SK-MEL-5 (cell line): Measurements from ENCODE around the gene MCM9. TPM values are rescaled to one million over a fixed set of nuclear protein-coding genes. Genes with fewer than 3 reads are reported as not detected.

Source experiments
- DNase-seq: peaks from one replicate; pipeline ENCODE4 v3.0.0-alpha.2; 2016; ENCODE audit warnings: low read depth, low spot score
- in situ Hi-C: cut with HindIII; loops from 2 replicates; pipeline ENCODE4 v1.10.0; 2016; ENCODE audit warnings: low sequenced_read_pairs, high pct_unique_total_duplicates, low pct_unique_long_range_greater_than_20kb
- total RNA-seq: library from RNA; depleted of rRNA; stranded (reverse); fragments of >200 nt; shearing (Covaris generic); gene quantifications from 2 replicates; pipeline ENCODE4 v1.2.3, GENCODE V29; 2014

The MCM9 gene
- total RNA-seq, 1 experiment from 2014 or later: 15.8 TPM

GRCh38 chr6:118902726-118903125, 32.2 kb downstream of the MCM9 start:
- no peak for DNase-seq
- in situ Hi-C loops: no loop called here

GRCh38 chr6:118899948-118900347, 35.0 kb downstream of the MCM9 start:
- DNase-seq: no peak
- in situ Hi-C loops: no loop called here

DNA sequence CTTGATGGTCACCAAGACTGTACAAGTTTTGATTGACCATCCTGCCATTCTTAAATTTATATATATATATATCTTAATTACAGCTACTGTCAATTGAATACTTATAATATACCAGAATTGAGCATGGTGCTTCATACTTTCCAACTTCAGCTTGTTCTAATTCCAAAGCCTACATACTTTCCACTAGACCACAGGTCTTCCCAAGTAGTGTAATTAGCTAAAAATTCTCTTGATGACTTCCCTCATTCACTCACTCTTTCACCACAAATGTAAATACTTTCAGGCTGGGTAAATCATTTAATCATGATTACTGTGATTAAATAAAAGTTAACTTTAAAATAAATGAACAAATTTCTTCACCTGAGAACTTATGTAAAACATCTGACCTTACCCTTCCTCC, 37.6 kb downstream of the MCM9 start:
- in situ Hi-C loops: no loop called here
- DNase-seq: no peak

DNA sequence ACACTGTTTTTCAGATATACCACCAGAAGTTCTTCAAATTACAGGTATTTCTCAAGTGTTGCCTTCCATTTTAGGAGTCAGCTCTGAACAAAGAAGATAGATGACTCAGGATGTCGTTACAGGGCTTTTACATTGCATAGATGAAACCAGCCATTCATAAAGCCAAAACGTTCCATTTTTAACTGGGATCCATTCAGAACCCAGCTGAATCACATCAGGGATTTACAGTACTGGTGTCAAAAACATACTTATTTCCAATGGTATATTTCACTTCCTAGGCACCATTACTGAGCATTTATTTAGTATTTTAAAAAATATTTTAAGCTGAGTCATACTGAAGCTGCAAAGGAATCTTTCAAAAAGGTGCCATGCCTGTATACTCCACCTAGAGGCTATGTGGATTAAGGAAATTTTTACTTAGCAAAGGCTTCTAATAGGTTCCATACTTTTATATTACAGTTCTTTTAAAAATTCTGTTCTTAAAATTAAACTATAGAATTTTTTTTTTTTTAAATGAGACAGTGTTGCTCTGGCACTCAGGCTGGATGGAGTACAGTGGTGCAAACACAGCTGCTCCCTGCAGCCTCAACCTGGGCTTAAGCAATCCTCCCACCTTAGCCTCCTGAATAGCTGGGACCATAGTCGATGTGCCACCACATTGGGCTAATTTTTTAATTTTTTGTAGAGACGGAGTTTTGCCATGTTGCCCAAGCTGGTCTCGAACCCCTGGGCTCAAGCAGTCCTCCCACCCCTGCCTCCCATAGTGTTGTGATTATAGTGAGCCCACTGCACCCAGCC, 38.4 kb downstream of the MCM9 start:
- DNase-seq: peak; percentile 71
- in situ Hi-C loops: no loop called here

- DNase-seq: no peak
- in situ Hi-C loops: no loop called here
Measured at GRCh38 chr6:118895859-118896258, 39.1 kb downstream of the MCM9 start.

DNA sequence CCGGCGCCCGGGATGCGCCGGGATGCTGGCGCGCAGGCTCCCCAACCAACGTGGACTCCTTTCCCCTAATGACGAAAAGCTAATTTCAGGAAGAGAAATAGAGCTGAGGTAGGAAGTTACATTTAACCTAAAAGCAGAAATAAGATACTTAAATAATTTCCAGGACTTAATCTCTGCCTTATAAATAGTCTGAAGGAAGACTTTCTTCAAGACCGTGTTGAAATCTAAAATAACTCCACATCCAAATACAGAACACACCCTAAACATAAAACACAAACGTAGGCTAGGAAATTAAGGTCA, 39.7 kb downstream of the MCM9 start:
- DNase-seq: no peak
- in situ Hi-C loops: no loop called here

- in situ Hi-C loops: no loop called here
- peak; percentile 50 for DNase-seq
Measured at GRCh38 chr6:118894425-118895260, 40.3 kb downstream of the MCM9 start.

GRCh38 chr6:118893807-118894424, 41.0 kb downstream of the MCM9 start, which contains the start of gene ASF1A:
TSS of gene ASF1A (plus strand) at chr6:118894152. CDS start at chr6:118894414, 262 bp downstream.
- DNase-seq: peak; percentile 98
- in situ Hi-C loops: no loop called here

- peak; percentile 51 for DNase-seq
- in situ Hi-C loops: no loop called here
Measured at GRCh38 chr6:118893064-118893806, 41.7 kb downstream of the MCM9 start.

DNA sequence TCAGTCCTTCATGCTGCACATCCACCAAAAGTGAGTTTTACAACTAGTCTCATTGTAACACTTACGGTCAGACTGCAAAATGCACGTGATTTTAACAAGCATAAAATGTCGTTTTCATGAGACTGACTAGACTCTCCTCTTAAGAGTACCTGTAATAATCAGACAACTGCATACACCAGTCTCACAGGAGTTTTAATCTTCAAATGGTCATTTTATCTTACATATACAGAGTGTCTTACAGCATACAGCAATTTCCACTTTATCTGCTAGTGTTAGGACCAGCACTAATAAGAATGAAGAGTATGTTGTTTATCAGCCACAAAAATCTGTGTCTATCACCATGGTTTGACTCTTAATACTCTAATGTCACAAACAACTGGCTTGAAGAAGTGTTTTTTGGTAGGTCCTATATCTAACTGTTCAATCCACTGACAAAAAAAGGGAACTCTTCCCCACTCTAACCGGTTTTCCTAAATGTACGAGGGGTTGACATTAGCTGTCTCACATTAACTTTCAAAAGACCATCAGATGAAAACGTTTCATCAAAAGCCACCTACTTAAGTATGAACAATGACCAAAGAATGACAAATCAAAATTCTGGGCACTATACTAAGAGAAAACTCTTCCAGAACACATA, 42.5 kb downstream of the MCM9 start:
- no peak for DNase-seq
- in situ Hi-C loops: no loop called here

- DNase-seq: no peak
- in situ Hi-C loops: no loop called here
Measured at GRCh38 chr6:118890997-118891790, 43.8 kb downstream of the MCM9 start.

- no peak for DNase-seq
- in situ Hi-C loops: no loop called here
Measured at GRCh38 chr6:118889163-118889562, 45.8 kb downstream of the MCM9 start.

DNA sequence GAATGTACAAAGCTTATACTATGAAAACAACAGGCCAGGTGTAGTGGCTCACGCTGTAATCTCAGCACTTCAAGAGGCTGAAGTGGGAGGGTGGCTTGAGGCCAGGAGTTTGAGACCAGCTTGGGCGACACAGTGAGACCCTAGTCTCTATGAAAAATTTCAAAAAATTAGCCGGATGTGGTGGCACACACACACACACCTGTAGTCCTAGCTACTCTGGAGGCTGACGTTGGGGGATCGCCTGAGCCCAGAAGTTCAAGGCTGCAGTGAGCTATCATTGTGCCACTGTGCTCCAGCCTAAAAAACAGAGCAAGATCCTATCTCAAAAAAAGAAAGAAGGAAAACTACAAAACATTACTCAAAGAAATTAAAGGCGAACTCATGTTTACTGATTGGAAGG, 48.3 kb downstream of the MCM9 start:
- in situ Hi-C loops: no loop called here
- DNase-seq: no peak

- DNase-seq: no peak
- in situ Hi-C loops: no loop called here
Measured at GRCh38 chr6:118882314-118882905, 52.5 kb downstream of the MCM9 start.

DNA sequence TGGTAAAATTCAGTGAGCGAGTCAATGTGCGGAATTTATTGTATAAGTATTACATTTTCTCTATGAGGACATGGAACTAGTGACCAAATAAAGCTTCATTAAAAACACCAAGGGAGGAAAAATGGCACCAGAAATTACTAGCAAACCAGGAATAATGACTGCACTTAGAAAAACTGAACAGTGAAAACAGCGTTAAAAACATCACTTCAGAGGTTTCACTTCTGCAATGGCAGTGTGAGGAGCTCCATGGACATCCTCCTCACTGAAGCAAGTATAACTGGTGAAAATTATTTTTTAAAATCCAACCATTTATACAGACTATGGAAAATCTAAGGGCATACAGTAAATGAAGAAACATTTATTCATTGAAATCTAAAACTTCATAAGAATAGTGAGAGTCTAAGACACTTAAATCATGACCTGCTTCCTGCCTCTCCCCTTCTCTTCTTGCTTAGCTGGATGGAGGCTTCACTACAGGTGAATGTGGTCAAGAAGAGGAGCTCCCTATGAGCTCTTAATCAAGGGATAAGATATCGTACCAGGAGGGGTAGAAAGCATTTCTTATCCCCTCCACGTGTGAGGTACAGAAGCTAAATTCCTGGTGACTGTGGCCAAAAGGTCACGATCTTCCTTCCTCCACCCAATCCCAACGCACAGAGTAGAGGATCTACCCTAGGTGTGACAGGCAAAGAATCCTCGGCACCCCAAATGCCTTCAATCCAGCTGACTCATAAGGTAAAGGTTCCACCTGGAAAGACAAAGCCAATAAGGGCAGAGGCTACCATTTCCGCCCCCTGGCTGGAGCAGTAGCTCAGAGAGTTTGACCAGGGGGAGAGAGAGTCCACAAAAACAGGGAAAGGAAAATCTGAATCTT, 53.3 kb downstream of the MCM9 start:
- DNase-seq: no peak
- in situ Hi-C loops: no loop called here

DNA sequence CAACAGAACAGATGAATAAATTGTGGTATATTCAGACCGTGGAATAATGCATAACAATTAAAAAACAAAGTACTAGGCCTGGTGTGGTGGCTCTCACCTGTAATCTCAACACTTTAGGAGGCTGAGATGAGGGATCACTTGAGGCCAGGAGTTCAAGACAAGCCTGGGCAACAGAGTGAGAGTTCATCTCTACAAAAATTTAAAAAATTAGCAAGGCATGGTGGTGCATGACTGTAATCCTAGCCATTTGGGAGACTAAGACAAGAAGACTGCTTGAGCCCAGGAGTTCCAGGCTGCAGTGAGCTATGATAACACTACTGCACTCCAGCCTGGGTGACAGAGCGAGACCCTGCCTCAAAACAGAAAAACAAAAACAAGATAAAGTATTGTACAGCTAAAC, 57.2 kb downstream of the MCM9 start:
- no peak for DNase-seq
- in situ Hi-C loops: no loop called here
